ENCODE results near the gene MELK.

DNA sequence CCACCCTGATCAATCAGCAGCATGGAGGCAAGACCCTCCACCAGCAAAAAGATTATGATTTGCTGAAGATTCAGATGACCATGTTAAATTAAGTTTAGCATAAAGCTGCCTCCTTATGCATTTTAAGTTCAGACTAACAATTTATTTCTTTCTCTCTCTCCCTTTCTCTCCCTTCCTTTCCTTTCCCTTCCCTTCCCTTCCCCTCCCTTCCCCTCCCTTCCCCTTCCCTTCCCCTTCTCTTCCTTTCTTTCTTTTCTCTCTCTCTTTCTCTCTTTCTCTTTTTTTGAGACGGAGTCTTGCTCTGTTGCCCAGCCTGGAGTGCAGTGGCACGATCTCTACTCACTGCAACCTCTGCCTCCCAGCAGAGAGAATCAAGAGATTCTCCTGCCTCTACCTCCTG is 1.4 kb upstream of the MELK start:
- TF ChIP-seq POLR2A (IDR thresholded peaks at IDR 0.05; ENCODE audit: borderline replicate concordance, extremely low read depth, insufficient read depth, insufficient read length) = no peak
- TF ChIP-seq SP1 (IDR thresholded peaks at IDR 0.05; ENCODE audit: low read depth) = no peak
- TF ChIP-seq EZH2 (IDR thresholded peaks at IDR 0.05) = no peak
- TF ChIP-seq ZFX (IDR thresholded peaks at IDR 0.05) = no peak
